ENCODE data around the gene TTI1.

TTI1 gene

DNA sequence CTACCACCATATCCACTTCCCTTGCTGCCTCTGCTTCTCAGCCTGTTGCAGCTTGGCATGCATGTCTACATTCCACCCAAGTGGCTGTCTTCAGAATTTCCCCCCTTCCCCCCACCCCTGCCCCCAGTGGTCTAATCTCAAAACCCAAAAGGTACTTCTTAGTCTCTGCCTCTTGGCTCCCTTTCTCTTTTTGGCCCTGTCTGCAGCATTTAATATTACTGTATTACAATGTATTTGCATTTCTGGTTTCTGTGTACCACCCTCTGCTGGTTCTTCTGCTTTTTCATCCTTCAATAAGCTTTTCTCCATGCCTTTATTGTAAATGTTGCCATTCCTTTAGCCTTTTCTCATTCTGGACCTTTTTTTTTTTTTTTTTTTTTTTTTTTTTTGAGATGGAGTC, 43.3 kb upstream of the TTI1 start:
- no peaks in the 10 kb centered on the region for H3K36me3 ChIP-seq (ENCODE audit: control insufficient read depth, insufficient read depth, low read length)

DNA sequence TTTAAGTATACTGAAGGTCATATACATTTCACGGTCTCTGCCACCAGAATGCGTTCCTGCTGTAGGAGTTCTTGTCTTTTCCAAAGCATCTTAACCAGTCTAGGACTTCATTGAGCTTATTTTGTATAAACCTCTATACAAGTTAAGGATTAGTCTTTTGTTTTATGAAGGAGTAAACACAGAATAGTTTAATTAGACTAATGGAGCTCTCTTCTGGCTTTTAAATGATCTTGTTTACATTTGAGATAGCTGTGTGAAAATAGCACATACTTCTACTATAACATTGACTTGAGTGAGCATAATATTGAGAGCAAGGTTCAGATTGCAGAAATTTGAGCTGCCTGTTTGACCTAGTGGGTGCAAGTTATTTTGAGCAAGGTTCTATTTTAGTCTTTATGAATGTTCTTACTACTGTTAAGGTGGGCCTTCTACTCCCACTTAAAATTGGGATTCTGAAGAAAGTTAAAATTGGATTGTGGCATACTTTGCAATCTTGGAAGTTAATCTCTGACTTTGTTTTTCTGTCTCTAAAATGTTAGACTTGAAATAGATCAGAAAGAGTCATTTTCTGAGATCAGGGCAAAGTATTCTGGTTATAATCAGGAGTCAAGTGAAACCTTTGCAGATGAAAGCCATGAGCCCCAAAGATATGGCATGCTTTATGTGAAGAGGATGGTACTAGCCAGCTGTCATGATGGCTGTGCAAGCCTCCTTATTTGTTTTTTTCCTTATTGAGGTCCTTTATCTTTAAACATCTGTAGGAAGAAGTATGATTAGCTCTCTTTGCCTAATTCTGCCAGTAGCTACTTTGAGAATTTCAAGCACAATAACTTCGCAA, 42.1 kb upstream of the TTI1 start:
- no peak overlapping the region for H3K4me3 ChIP-seq (ENCODE audit: low read depth, low read length)
- peaks cover 17% of the 10 kb centered on the region for H3K79me2 ChIP-seq
- H3K9me3 ChIP-seq (ENCODE audit: control insufficient read depth, low read length): no peaks in the 10 kb centered on the region
- H3K9ac ChIP-seq: no peak overlapping the region
- H3K27ac ChIP-seq: peak overlapping the region; percentile 29
- H3K36me3 ChIP-seq (ENCODE audit: control insufficient read depth, insufficient read depth, low read length): no peaks in the 10 kb centered on the region
- TF ChIP-seq, protein P1, sequence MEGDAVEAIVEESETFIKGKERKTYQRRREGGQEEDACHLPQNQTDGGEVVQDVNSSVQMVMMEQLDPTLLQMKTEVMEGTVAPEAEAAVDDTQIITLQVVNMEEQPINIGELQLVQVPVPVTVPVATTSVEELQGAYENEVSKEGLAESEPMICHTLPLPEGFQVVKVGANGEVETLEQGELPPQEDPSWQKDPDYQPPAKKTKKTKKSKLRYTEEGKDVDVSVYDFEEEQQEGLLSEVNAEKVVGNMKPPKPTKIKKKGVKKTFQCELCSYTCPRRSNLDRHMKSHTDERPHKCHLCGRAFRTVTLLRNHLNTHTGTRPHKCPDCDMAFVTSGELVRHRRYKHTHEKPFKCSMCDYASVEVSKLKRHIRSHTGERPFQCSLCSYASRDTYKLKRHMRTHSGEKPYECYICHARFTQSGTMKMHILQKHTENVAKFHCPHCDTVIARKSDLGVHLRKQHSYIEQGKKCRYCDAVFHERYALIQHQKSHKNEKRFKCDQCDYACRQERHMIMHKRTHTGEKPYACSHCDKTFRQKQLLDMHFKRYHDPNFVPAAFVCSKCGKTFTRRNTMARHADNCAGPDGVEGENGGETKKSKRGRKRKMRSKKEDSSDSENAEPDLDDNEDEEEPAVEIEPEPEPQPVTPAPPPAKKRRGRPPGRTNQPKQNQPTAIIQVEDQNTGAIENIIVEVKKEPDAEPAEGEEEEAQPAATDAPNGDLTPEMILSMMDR (IDR thresholded peaks at IDR 0.05): no peak
- no peaks in the 10 kb centered on the region for H3K27me3 ChIP-seq (ENCODE audit: control insufficient read depth, insufficient read depth, low read length)
- H2AFZ ChIP-seq: no peak overlapping the region
- H3K4me1 ChIP-seq: peaks cover 29% of the 10 kb centered on the region
- peak overlapping the region; percentile 7 for H3K4me2 ChIP-seq (ENCODE audit: low read length)

More for the DNA sequence above, 43.3 kb upstream of the TTI1 start:
- Histone ChIP-seq H3K4me2 (ENCODE audit: low read length) (no peak overlapping the region), H3K9ac (no peak overlapping the region), H3K9me3 (ENCODE audit: control insufficient read depth, low read length) (no peaks in the 10 kb centered on the region), H2AFZ (no peak overlapping the region), H3K4me1 (peaks cover 29% of the 10 kb centered on the region), H3K79me2 (peaks cover 24% of the 10 kb centered on the region), H3K4me3 (ENCODE audit: low read depth, low read length) (no peak overlapping the region), H3K27me3 (ENCODE audit: control insufficient read depth, insufficient read depth, low read length) (no peaks in the 10 kb centered on the region), H3K27ac (no peak overlapping the region)
- TF ChIP-seq, protein P1 (IDR thresholded peaks at IDR 0.05): no peak

DNA sequence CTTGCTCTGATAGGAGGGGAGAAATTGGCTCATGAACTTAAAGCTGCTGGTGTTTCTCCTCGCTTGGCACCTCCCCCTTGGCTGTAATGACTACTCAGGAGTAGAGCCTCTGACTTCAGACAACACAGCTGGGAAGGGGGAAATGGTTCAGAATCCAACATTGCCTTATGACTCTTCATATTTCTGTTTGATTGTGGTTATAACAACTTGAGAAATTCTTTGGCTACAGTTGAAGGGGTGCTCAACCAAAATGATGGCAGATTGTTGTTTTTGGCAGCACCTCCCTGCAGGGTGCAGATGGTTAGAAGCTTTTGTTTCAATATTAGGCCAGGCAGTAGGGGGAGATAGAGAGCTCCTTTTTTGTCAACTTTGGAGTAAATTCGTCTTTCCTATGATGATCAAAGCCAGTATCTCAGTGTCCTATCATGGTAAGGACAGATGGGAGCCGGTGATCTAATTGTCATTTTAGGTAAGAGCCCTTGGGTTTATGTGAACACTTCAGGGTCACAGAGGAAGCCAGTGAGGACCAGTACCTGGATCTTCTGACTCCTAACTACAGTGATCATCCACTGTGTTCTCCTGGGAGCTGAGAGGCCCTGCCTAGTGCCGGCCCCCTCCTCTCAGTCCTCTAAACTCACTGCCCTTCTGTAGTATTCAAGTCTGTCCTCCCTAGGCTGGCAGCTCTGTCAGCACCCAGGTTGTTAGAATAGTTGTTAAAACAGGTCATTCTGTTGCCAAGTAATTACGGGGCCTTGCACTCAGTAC, 40.2 kb upstream of the TTI1 start:
- Histone ChIP-seq H3K4me3 (ENCODE audit: low read depth, low read length) (no peak overlapping the region), H3K27ac (no peak overlapping the region), H3K27me3 (ENCODE audit: control insufficient read depth, insufficient read depth, low read length) (no peaks in the 10 kb centered on the region), H3K9ac (no peak overlapping the region), H3K4me1 (peaks cover 29% of the 10 kb centered on the region), H2AFZ (no peak overlapping the region), H3K36me3 (ENCODE audit: control insufficient read depth, insufficient read depth, low read length) (no peaks in the 10 kb centered on the region), H3K4me2 (ENCODE audit: low read length) (no peak overlapping the region), H3K79me2 (peaks cover 8% of the 10 kb centered on the region), H3K9me3 (ENCODE audit: control insufficient read depth, low read length) (no peaks in the 10 kb centered on the region)
- TF ChIP-seq, protein P1 (IDR thresholded peaks at IDR 0.05): peak; percentile 78

DNA sequence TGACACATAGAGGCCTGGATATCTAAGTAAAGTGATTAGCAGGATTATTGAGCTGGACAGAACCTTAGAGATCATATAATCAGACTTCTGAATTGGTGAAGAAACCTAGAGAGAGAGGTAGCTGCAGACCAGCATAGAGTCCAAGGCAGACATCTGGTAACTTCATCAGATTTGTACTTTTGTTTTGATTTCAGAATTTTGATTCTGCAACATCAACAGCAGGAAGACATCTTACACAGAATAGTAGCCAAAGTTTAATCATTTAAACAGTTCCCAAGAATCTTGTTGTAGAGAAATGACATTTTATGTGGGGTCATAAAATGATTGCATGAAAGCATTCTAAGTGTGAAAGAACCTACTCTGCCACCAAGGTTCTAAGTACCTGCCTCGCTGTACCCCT, 39.6 kb upstream of the TTI1 start:
- peaks cover 8% of the 10 kb centered on the region for H3K79me2 ChIP-seq
- H2AFZ ChIP-seq: no peak overlapping the region
- no peaks in the 10 kb centered on the region for H3K36me3 ChIP-seq (ENCODE audit: control insufficient read depth, insufficient read depth, low read length)
- no peak overlapping the region for H3K27ac ChIP-seq
- no peak overlapping the region for H3K4me2 ChIP-seq (ENCODE audit: low read length)
- H3K4me1 ChIP-seq: peaks cover 29% of the 10 kb centered on the region
- TF ChIP-seq, protein P1 (IDR thresholded peaks at IDR 0.05): no peak
- no peaks in the 10 kb centered on the region for H3K9me3 ChIP-seq (ENCODE audit: control insufficient read depth, low read length)
- H3K9ac ChIP-seq: no peak overlapping the region
- H3K4me3 ChIP-seq (ENCODE audit: low read depth, low read length): no peak overlapping the region
- H3K27me3 ChIP-seq (ENCODE audit: control insufficient read depth, insufficient read depth, low read length): no peaks in the 10 kb centered on the region

All from parathyroid adenoma (tissue), 2 donors.